Measurements from ENCODE around the gene CCNB2.

Gene CCNB2

DNA sequence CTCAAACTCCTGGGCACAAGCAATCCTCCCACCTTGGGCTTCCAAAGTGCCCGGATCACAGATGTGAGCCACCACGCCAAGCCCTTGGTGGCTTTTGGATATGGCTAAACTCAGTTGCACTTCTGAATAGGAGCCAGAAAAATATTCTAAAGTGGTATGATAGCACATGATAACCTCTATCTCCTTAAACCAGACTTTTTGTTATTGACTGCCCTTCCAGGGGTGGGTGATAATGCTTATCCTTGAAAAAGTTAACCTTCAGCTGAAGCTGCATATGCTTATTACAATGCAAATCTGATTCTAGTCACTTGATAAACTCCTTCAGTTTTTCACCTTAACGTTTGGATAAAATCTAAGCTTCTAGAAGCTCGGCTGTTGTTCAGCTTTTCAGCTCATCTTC, 6.3 kb downstream of the CCNB2 start:
- DNase-seq (ENCODE audit: low read depth, low spot score) = no peak
- POLR2A ChIA-PET = no interaction called here
- H3K4me3 ChIP-seq (ENCODE audit: low read depth, low read length) = no peak overlapping the region
- TF ChIP-seq, protein P1, sequence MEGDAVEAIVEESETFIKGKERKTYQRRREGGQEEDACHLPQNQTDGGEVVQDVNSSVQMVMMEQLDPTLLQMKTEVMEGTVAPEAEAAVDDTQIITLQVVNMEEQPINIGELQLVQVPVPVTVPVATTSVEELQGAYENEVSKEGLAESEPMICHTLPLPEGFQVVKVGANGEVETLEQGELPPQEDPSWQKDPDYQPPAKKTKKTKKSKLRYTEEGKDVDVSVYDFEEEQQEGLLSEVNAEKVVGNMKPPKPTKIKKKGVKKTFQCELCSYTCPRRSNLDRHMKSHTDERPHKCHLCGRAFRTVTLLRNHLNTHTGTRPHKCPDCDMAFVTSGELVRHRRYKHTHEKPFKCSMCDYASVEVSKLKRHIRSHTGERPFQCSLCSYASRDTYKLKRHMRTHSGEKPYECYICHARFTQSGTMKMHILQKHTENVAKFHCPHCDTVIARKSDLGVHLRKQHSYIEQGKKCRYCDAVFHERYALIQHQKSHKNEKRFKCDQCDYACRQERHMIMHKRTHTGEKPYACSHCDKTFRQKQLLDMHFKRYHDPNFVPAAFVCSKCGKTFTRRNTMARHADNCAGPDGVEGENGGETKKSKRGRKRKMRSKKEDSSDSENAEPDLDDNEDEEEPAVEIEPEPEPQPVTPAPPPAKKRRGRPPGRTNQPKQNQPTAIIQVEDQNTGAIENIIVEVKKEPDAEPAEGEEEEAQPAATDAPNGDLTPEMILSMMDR (IDR thresholded peaks at IDR 0.05; ENCODE audit: insufficient read depth, low read length, missing control alignments) = no peak
- CTCF ChIA-PET = interaction anchor here (1.1 to 1.9 kb wide), 4 partner anchors 12 to 390 kb away, joined by 3 to 4 read pairs (median 4); no protein-coding TSS in a partner anchor

DNA sequence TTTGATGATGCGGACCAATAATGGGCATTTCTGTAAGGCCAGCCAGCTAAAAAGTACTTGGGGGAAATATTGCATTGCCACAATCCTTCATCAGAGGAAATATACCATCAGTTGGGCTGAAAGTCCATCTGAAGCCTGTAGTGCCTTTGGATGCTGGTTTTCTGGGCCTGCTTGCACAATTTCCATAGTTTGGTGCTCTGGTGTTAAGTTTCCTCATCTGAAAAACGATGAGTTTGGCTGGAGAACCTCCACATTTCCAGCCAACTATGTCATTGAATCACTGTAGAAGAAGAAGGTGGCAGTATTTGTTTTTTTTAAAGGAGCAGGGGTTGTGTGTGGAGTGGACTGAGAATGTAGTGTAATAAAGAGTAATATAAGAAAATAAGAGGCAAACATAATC, 10.1 kb downstream of the CCNB2 start:
- no peak overlapping the region for H3K4me3 ChIP-seq (ENCODE audit: low read depth, low read length)
- ChIA-PET CTCF (no interaction called here), POLR2A (no interaction called here)
- no peak for DNase-seq (ENCODE audit: low read depth, low spot score)
- TF ChIP-seq, protein P1 (IDR thresholded peaks at IDR 0.05; ENCODE audit: insufficient read depth, low read length, missing control alignments) = no peak

DNA sequence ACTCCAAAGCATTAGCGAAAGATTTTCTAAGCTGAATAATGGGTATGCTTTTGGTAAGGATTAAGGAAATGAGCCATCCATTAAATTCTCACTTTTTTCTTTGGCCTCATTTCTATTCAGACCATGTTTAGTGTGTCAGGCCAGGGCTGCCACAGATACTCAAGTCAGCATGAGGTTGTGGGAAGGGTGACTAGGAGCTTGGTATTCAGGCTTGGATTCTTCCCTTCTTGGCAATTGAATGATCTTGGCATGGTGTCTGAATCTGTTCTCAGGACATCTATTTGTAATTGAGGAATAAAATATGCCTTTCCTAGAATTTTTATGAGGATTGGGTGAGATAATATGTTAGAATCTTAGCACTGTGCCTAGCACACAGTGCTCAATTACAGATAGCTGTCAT, 11.2 kb downstream of the CCNB2 start:
- TF ChIP-seq, protein P1 (IDR thresholded peaks at IDR 0.05; ENCODE audit: insufficient read depth, low read length, missing control alignments) = no peak
- POLR2A ChIA-PET = no interaction called here
- H3K4me3 ChIP-seq (ENCODE audit: low read depth, low read length) = no peak overlapping the region
- DNase-seq (ENCODE audit: low read depth, low spot score) = peak; percentile 16
- CTCF ChIA-PET = interaction anchor here (0.9 to 1.3 kb wide), 2 partner anchors 9 to 14 kb away, joined by 3 read pairs; no protein-coding TSS in a partner anchor

DNA sequence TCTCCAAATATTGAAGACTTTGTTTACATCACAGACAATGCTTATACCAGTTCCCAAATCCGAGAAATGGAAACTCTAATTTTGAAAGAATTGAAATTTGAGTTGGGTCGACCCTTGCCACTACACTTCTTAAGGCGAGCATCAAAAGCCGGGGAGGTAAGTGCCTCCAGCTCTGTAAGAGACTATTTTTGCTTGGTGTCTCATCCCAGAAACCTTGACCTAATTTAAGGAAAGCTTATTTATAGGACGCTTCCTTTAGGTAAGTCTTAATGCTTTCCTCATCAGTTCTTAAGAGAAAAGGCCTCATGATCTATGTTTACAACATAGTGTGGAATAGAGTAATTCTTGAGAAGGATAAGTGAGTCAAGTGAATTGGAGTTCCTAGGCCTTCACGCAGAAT, 11.8 kb downstream of the CCNB2 start:
- ChIA-PET CTCF (interaction anchor here (0.9 to 1.3 kb wide), 2 partner anchors 10 to 15 kb away, joined by 3 read pairs; no protein-coding TSS in a partner anchor), POLR2A (no interaction called here)
- DNase-seq (ENCODE audit: low read depth, low spot score) = no peak
- H3K4me3 ChIP-seq (ENCODE audit: low read depth, low read length) = no peak overlapping the region
- TF ChIP-seq, protein P1 (IDR thresholded peaks at IDR 0.05; ENCODE audit: insufficient read depth, low read length, missing control alignments) = no peak

DNA sequence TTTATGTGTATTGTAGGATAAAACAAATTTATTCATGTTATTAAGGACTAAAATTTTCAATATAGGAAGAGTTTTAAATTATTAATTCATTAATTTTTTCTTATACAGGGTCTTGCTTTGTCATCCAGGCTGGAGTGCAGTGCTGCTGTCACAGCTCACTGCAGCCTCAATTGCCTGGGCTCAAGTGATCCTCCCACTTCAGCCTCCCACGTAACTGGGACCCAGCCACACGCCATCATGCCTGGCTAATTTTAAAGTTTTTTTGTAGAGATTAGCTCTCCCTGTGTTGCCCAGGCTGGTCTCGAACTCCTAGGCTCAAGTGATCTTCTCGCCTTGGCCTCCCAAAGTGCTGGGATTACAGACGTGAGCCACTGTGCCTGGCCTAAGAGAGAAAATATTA, 14.7 kb downstream of the CCNB2 start:
- TF ChIP-seq, protein P1 (IDR thresholded peaks at IDR 0.05; ENCODE audit: insufficient read depth, low read length, missing control alignments) = no peak
- ChIA-PET CTCF (no interaction called here), POLR2A (no interaction called here)
- DNase-seq (ENCODE audit: low read depth, low spot score) = no peak
- H3K4me3 ChIP-seq (ENCODE audit: low read depth, low read length) = no peak overlapping the region

DNA sequence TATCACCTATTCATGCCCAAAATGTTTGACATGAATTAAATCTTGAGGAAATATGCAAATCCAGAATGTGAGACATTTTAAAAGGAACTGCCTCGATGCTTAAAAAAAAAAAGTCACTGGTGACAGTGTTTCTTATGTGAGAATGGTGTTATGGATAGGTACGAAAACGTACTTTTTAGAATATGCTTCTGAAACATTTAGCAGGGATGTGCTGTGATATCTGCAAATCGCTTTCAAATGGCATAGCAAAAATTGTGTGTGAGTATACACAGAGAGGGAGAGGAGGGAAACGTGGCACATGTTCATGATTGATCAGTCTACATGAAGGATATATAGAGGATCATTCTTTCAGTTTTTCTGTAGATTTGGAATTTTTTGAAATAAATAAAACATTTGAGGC, 16.0 kb downstream of the CCNB2 start:
- ChIA-PET POLR2A (interaction anchor here (0.6 kb wide), 1 partner anchor 32 kb away, joined by 3 read pairs; no protein-coding TSS in a partner anchor), CTCF (interaction anchor here (1.1 kb wide), 1 partner anchor 13 kb away, joined by 3 read pairs; no protein-coding TSS in a partner anchor)
- no peak for DNase-seq (ENCODE audit: low read depth, low spot score)
- no peak overlapping the region for H3K4me3 ChIP-seq (ENCODE audit: low read depth, low read length)
- TF ChIP-seq, protein P1 (IDR thresholded peaks at IDR 0.05; ENCODE audit: insufficient read depth, low read length, missing control alignments) = no peak
